DOHH2 (cell line): ENCODE data around the gene RIPOR3.
"Not testable (repeated sequence)": the region's sequence is repeated elsewhere in the genome, so short reads cannot be mapped to it uniquely, and the experiment has no call there.

Source experiments
- H3F3A ChIP-seq: fragments of 200-600 bp; sonication (generic), shearing (Covaris generic); 2 replicates; pipeline ENCODE4 v1.6.0; 2016; ENCODE audit warnings: antibody characterized with exemption, mild to moderate bottlenecking; ENCODE audit not compliant: control insufficient read depth, insufficient read depth
- H3K27ac ChIP-seq: fragments of 200-600 bp; sonication (generic); 2 replicates; pipeline ENCODE4 v1.5.1; 2014; ENCODE audit warnings: low read depth, mild to moderate bottlenecking, low read length, moderate library complexity
- H3K27me3 ChIP-seq: fragments of 200-600 bp; sonication (generic); 2 replicates; pipeline ENCODE4 v1.6.1; 2014; ENCODE audit warnings: mild to moderate bottlenecking, low read length, mixed read lengths; ENCODE audit not compliant: control insufficient read depth
- H3K36me3 ChIP-seq: fragments of 200-600 bp; sonication (generic); 2 replicates; pipeline ENCODE4 v1.6.1; 2014; ENCODE audit warnings: mild to moderate bottlenecking, low read length, moderate library complexity, mixed read lengths; ENCODE audit not compliant: control insufficient read depth
- H3K4me1 ChIP-seq: fragments of 200-600 bp; sonication (generic); 2 replicates; pipeline ENCODE4 v1.6.1; 2014; ENCODE audit warnings: mild to moderate bottlenecking, low read length, mixed read lengths; ENCODE audit not compliant: control insufficient read depth
- H3K4me2 ChIP-seq: fragments of 200-600 bp; sonication (generic); 2 replicates; pipeline ENCODE4 v1.6.0; 2014; ENCODE audit warnings: mild to moderate bottlenecking, low read length, moderate library complexity
- H3K4me3 ChIP-seq: fragments of 200-600 bp; sonication (generic); 2 replicates; pipeline ENCODE4 v1.5.1; 2014; ENCODE audit warnings: mild to moderate bottlenecking, low read length, mixed read lengths
- H3K79me2 ChIP-seq: fragments of 200-600 bp; sonication (generic); 2 replicates; pipeline ENCODE4 v1.6.1; 2014; ENCODE audit warnings: mild to moderate bottlenecking, low read length, mixed read lengths; ENCODE audit not compliant: control insufficient read depth
- H3K9me2 ChIP-seq: fragments of 200-600 bp; sonication (generic); replicated peaks from 2 replicates; pipeline ENCODE4 v1.6.1; 2014; ENCODE audit warnings: mild to moderate bottlenecking, low read length, mixed read lengths; ENCODE audit not compliant: control insufficient read depth
- H3K9me3 ChIP-seq: fragments of 200-600 bp; sonication (generic); 2 replicates; pipeline ENCODE4 v1.6.1; 2014; ENCODE audit warnings: antibody characterized with exemption, low read length, mixed read lengths; ENCODE audit not compliant: control insufficient read depth, insufficient read depth
- H4K20me1 ChIP-seq: fragments of 200-600 bp; sonication (generic); 2 replicates; pipeline ENCODE4 v1.6.0; 2014; ENCODE audit warnings: low read depth, mild to moderate bottlenecking, antibody characterized with exemption, low read length, moderate library complexity; ENCODE audit not compliant: control insufficient read depth, insufficient read depth
- CTCF ChIP-seq: fragments of 200-600 bp; sonication (generic); IDR thresholded peaks from one replicate; pipeline ENCODE4 v1.5.1; 2014; ENCODE audit warnings: antibody characterized with exemption, mild to moderate bottlenecking, low read depth, low read length; ENCODE audit not compliant: poor library complexity, severe bottlenecking
- EZH2phosphoT487 ChIP-seq: fragments of 200-600 bp; sonication (generic); IDR thresholded peaks from 2 replicates; pipeline ENCODE4 v1.6.1; 2017; ENCODE audit warnings: borderline replicate concordance, mild to moderate bottlenecking, antibody characterized with exemption, low read length, moderate library complexity, mixed read lengths

The RIPOR3 gene

GRCh38 chr20:50621068-50621665, 70.2 kb downstream of the RIPOR3 start:
- TF ChIP-seq CTCF (no peak), EZH2phosphoT487 (no peak)
- Histone ChIP-seq H3F3A (no peaks in the 10 kb centered on the region), H3K27me3 (peaks cover 4% of the 10 kb centered on the region; the same call in 1 of the 2 replicates), H3K9me2 (no peaks in the 10 kb centered on the region), H3K4me2 (no peak overlapping the region), H3K4me3 (no peak overlapping the region), H3K36me3 (no peaks in the 10 kb centered on the region), H3K9me3 (peaks cover 3% of the 10 kb centered on the region; the same call in 1 of the 2 replicates), H3K27ac (no peak overlapping the region), H4K20me1 (no peaks in the 10 kb centered on the region), H3K4me1 (peaks cover 4% of the 10 kb centered on the region; the same call in 1 of the 2 replicates), H3K79me2 (no peaks in the 10 kb centered on the region)

- H3K79me2 ChIP-seq, H3K4me1 ChIP-seq, H4K20me1 ChIP-seq, H3K9me2 ChIP-seq, H3K4me3 ChIP-seq, H3K27me3 ChIP-seq, H3K9me3 ChIP-seq, H3K27ac ChIP-seq, H3F3A ChIP-seq, H3K4me2 ChIP-seq, H3K36me3 ChIP-seq: not testable (repeated sequence)
These were observed 70.9 kb downstream of the RIPOR3 start for GRCh38 chr20:50620459-50620858.

GRCh38 chr20:50618537-50618936, 72.8 kb downstream of the RIPOR3 start:
- Histone ChIP-seq H3K9me3 (peaks cover 3% of the 10 kb centered on the region; the same call in 1 of the 2 replicates), H3K9me2 (no peaks in the 10 kb centered on the region), H3K4me2 (no peak overlapping the region), H3F3A (no peaks in the 10 kb centered on the region), H3K79me2 (no peaks in the 10 kb centered on the region), H3K27ac (no peak overlapping the region), H3K4me3 (no peak overlapping the region), H3K36me3 (no peaks in the 10 kb centered on the region), H3K4me1 (peaks cover 5% of the 10 kb centered on the region; the same call in 1 of the 2 replicates), H4K20me1 (no peaks in the 10 kb centered on the region), H3K27me3 (no peaks in the 10 kb centered on the region; the same call in 1 of the 2 replicates)
- TF ChIP-seq CTCF (no peak), EZH2phosphoT487 (no peak)

- Histone ChIP-seq H3K27me3 (no peaks in the 10 kb centered on the region; the same call in 1 of the 2 replicates), H3F3A (no peaks in the 10 kb centered on the region), H3K4me2 (no peak overlapping the region), H3K9me2 (no peaks in the 10 kb centered on the region), H3K36me3 (no peaks in the 10 kb centered on the region), H4K20me1 (no peaks in the 10 kb centered on the region), H3K4me3 (no peak overlapping the region), H3K27ac (no peak overlapping the region), H3K79me2 (no peaks in the 10 kb centered on the region), H3K4me1 (peaks cover 5% of the 10 kb centered on the region; the same call in 1 of the 2 replicates), H3K9me3 (peaks cover 3% of the 10 kb centered on the region; the same call in 1 of the 2 replicates)
- no peak for TF ChIP-seq CTCF
- TF ChIP-seq EZH2phosphoT487 = no peak
These were observed 74.3 kb downstream of the RIPOR3 start for GRCh38 chr20:50617022-50617421.
